A673 (cell line): ENCODE measurements around the gene NECTIN1. TPM values are rescaled to one million over a fixed set of nuclear protein-coding genes. Genes with fewer than 3 reads are reported as not detected.

Experiments
- BruUV-seq: library from RNA; stranded (reverse); fragments of 400-500 nt; replicated peaks from 2 replicates; lab custom pipeline; 2021; lab: Mats Ljungman, UMichigan
- CTCF ChIA-PET: fragments of 300-600 bp; sonication (Branson Sonifier 250); formaldehyde crosslinking; loops from one replicate; lab custom pipeline; 2022; ENCODE audit warnings: antibody characterized with exemption; lab: Charles Lee
- POLR2A ChIA-PET: fragments of 300-600 bp; sonication (Branson Sonifier 250); formaldehyde crosslinking; loops from one replicate; lab custom pipeline; 2022; ENCODE audit warnings: antibody characterized with exemption; ENCODE audit not compliant: low non-redundant PET; lab: Charles Lee
- DNase-seq: peaks from one replicate; pipeline ENCODE4 v3.0.0-alpha.2; 2015; ENCODE audit warnings: low spot score
- H3K27ac ChIP-seq: fragments of 200-600 bp; sonication (generic); 2 replicates; pipeline ENCODE4 v1.5.1; 2016; ENCODE audit warnings: mixed run types, low read depth, mild to moderate bottlenecking, mixed read lengths, antibody characterized with exemption, low read length; ENCODE audit not compliant: poor library complexity, severe bottlenecking
- H3K27me3 ChIP-seq: fragments of 200-600 bp; sonication (generic); replicated peaks from 2 replicates; pipeline ENCODE4 v1.6.1; 2017; ENCODE audit warnings: mixed run types, low read depth, mild to moderate bottlenecking, mixed read lengths, antibody characterized with exemption, low read length; ENCODE audit not compliant: insufficient read depth, poor library complexity
- H3K36me3 ChIP-seq: fragments of 200-600 bp; sonication (generic); 2 replicates; pipeline ENCODE4 v1.6.1; 2016; ENCODE audit warnings: mixed run types, mild to moderate bottlenecking, mixed read lengths, antibody characterized with exemption, low read length; ENCODE audit not compliant: insufficient read depth, poor library complexity, severe bottlenecking
- H3K4me1 ChIP-seq: fragments of 200-600 bp; sonication (generic); 2 replicates; pipeline ENCODE4 v1.6.1; 2017; ENCODE audit warnings: mixed run types, mild to moderate bottlenecking, mixed read lengths, antibody characterized with exemption, low read length; ENCODE audit not compliant: insufficient read depth, poor library complexity, severe bottlenecking
- H3K4me3 ChIP-seq: fragments of 200-600 bp; sonication (generic); 2 replicates; pipeline ENCODE4 v1.5.1; 2016; ENCODE audit warnings: low read depth, mixed run types, mild to moderate bottlenecking, mixed read lengths, low read length; ENCODE audit not compliant: poor library complexity, severe bottlenecking
- H3K9me3 ChIP-seq: fragments of 200-600 bp; sonication (generic); 2 replicates; pipeline ENCODE4 v1.6.1; 2016; ENCODE audit warnings: mixed run types, low read depth, mild to moderate bottlenecking, mixed read lengths, antibody characterized with exemption, low read length; ENCODE audit not compliant: poor library complexity, severe bottlenecking
- EZH2 ChIP-seq: fragments of 200-600 bp; sonication (generic); IDR thresholded peaks from 2 replicates; pipeline ENCODE4 v1.6.1; 2017; ENCODE audit warnings: borderline replicate concordance, low read depth, mild to moderate bottlenecking, mixed read lengths, antibody characterized with exemption, low read length; ENCODE audit not compliant: poor library complexity, severe bottlenecking
- intact Hi-C: fragments of 100-400 bp; cut with micrococcal nuclease; formaldehyde crosslinking; loops from one replicate; pipeline ENCODE4 v1.10.0; 2022; ENCODE audit not compliant: unreplicated experiment
- total RNA-seq: library from RNA; stranded (reverse); gene quantifications from 2 replicates; pipeline ENCODE4 v1.2.3, GENCODE V29; 2021
- TF ChIP-seq, protein P1 (sequence below): fragments of 300-800, 200-600 bp; sonication (generic); conservative IDR thresholded peaks from 2 replicates; pipeline ENCODE4 v1.5.1; 2017; ENCODE audit warnings: low read depth, mild to moderate bottlenecking, antibody characterized with exemption, low read length, moderate library complexity, mixed read lengths

Gene NECTIN1
- total RNA-seq, 1 experiment from 2014 or later: 10.1 TPM

DNA sequence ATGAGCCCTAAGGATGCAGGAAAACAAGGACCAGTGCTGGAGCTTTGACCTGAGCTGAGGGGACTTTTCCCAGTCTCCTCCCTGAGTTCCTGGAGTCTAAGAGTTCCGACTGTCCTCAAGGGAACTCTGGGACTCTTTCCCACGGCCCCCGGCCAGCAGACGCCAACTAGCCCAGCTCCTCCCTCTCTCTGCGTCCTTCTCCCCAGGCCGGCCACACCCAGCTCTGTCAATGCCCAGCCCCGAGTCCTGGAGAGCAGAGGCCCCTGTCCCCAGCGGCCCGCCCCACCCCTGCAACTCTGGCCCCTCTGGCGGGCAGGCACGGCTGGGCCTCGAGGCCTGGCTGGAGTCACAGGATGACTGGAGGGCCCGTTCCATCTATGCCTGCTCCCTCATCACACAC is 29.8 kb downstream of the NECTIN1 start:
- Histone ChIP-seq H3K4me3 (no peak overlapping the region), H3K36me3 (no peaks in the 10 kb centered on the region), H3K9me3 (no peaks in the 10 kb centered on the region), H3K27me3 (no peaks in the 10 kb centered on the region), H3K4me1 (no peaks in the 10 kb centered on the region), H3K27ac (no peak overlapping the region)
- TF ChIP-seq EZH2: no peak
- TF ChIP-seq, protein P1, sequence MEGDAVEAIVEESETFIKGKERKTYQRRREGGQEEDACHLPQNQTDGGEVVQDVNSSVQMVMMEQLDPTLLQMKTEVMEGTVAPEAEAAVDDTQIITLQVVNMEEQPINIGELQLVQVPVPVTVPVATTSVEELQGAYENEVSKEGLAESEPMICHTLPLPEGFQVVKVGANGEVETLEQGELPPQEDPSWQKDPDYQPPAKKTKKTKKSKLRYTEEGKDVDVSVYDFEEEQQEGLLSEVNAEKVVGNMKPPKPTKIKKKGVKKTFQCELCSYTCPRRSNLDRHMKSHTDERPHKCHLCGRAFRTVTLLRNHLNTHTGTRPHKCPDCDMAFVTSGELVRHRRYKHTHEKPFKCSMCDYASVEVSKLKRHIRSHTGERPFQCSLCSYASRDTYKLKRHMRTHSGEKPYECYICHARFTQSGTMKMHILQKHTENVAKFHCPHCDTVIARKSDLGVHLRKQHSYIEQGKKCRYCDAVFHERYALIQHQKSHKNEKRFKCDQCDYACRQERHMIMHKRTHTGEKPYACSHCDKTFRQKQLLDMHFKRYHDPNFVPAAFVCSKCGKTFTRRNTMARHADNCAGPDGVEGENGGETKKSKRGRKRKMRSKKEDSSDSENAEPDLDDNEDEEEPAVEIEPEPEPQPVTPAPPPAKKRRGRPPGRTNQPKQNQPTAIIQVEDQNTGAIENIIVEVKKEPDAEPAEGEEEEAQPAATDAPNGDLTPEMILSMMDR: no peak
- ChIA-PET CTCF (no interaction called here), POLR2A (no interaction called here)
- intact Hi-C loops: no loop called here
- no TSS peak for BruUV-seq
- no peak for DNase-seq

DNA sequence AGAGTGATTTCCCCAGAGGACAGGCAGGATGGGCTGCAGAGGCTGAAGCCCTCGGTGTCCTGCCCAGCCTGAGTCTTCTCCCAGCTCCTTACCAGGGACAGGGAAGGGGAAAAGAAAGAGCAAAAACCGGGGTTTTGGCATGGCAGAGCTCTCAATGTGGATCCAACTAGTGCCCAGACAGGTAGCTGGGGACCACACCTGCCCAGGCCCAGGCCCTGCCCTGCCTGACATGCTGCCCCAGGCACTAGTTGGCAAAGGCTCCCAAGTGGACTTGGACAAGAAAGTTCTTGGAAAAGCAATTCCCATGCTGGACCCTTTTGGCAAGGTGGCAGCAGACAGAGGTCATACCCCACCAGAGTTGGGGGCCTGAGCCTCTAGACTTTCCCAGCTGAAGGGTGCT is 31.1 kb downstream of the NECTIN1 start:
- intact Hi-C loops: no loop called here
- TF ChIP-seq, protein P1: no peak
- TF ChIP-seq EZH2: no peak
- H3K36me3 ChIP-seq: no peaks in the 10 kb centered on the region
- H3K4me3 ChIP-seq: no peak overlapping the region
- CTCF ChIA-PET: no interaction called here
- no peaks in the 10 kb centered on the region for H3K4me1 ChIP-seq
- no peak for DNase-seq
- BruUV-seq: no TSS peak
- no peaks in the 10 kb centered on the region for H3K27me3 ChIP-seq
- POLR2A ChIA-PET: no interaction called here
- H3K27ac ChIP-seq: no peak overlapping the region
- no peaks in the 10 kb centered on the region for H3K9me3 ChIP-seq

DNA sequence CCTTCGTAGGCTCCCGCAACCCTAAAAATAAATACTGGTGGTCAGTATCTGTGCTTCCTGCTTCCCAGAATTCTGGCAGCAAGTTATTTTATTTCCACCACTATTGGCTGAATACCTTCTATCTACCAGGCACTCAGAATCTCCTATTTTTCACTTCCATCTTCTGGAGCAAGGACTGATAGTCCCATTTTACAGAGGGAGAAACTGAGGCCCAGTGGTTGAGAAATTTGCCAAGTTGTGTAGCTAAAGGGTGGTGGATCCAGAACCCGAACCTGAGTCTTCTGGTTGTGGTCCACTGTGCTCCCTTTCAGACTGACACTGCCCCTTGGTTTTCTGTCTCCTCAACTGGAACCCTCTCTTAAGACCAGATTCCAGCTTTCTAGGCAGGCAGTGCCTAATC is 31.6 kb downstream of the NECTIN1 start:
- CTCF ChIA-PET: no interaction called here
- no peaks in the 10 kb centered on the region for H3K4me1 ChIP-seq
- no peak overlapping the region for H3K4me3 ChIP-seq
- no peak for TF ChIP-seq EZH2
- TF ChIP-seq, protein P1: no peak
- intact Hi-C loops: no loop called here
- no peak overlapping the region for H3K27ac ChIP-seq
- no peak for DNase-seq
- no TSS peak for BruUV-seq
- no peaks in the 10 kb centered on the region for H3K27me3 ChIP-seq
- POLR2A ChIA-PET: no interaction called here
- H3K36me3 ChIP-seq: no peaks in the 10 kb centered on the region
- no peaks in the 10 kb centered on the region for H3K9me3 ChIP-seq
